NCI-H1417 treated with DMSO at 0.1 percent for 48 hours (cell line): ENCODE results near the gene CNPY3.

Source experiments
- DNase-seq: peaks from one replicate; lab custom pipeline; 2025; lab: John Stamatoyannopoulos, UW

CNPY3 gene

DNA sequence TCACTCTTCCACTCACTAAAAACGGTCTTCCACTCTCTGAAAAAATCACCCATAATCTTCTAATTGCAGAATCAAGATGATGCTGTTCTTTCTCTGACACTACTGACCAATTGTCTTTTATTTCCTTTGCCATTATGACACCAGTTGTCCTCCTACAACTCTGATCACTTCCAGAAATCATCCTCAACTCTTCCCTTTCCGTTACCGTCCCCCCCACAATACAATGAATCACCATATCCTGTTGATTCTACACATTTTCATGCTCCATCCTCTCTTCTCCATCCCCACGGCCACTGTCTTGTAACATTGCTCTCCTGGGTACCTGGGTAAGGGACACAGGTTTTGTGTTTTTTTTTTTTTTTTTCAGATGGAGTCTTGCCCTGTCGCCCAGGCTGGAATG is 52.6 kb downstream of the CNPY3 start:
- DNase-seq = no peak

DNA sequence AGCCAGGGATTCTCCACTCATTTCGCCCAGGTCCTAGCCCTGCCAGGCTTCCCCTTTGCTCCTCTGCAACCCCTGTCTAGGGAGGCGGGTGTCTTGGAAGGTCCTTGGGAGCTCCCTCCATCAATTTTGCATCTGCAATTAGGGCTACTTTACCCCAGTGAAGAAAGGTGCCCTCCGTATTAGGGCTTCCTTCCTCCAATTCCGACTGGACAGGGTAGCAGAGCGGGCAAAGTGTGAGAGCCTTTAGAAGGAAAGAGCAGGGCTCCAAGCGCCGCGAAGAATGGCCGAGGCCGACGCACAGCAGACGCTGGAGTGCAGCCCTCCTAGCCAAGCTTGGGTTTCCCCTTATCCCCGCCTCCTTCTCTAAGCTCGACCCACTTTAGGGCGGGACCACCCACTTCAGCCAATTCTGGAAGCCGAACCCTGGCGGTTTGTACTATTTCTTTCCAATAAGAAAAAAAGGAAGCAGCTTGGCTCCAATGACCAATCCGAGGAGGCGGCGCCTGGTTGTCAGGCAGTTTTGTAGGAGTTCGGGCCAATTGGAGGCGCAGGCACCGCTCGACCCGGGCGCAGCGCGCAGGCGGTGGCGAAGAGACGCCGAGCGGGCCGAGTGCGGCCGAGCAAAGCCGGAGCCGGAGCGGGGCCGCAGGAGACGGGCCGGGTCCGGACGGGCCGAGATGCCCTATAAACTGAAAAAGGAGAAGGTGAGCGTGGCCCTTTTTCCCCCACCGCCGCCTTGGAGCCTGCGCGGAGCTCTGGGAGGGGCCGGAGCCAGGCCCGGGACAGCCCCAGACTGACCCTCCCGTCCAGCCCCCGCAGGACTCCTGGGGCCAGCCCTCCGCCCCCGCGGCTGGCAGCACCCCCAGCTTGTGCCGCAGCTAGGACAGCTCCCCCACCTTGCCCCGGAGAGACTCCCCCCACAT is 55.0 kb downstream of the CNPY3 start, which contains the start of gene PPP2R5D:
TSS of gene PPP2R5D (plus strand) at position 570 of the 923 bp plus-strand sequence. CDS start at position 678, 108 bp downstream.
- DNase-seq = peak; percentile 92

DNA sequence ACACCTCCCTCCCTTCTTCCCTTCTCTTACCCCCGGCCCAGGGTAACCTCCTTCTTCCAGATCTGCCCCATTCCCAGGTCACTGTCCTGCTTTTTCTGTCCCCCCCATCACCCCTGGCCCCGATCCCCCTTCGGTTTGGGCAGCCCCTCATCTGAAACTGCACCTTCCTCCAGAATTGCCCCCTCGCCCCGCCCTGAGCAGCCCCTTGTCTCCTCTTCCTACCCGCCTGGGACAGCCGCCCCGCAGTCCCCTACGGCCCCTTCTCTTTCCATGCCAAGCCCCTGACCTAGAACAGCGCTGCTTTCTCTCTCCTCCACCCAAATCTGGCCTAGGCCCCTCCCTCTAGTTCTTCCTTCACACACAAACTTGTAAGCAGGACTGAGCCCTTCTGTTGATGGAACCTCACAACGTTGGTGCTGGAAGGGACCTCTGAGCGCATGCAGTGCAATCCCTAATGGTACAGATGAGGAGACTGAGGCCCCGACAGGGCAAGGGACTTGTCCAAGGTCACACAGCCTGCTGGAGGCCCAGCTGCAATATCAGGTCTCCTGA is 55.7 kb downstream of the CNPY3 start:
- DNase-seq = no peak

DNA sequence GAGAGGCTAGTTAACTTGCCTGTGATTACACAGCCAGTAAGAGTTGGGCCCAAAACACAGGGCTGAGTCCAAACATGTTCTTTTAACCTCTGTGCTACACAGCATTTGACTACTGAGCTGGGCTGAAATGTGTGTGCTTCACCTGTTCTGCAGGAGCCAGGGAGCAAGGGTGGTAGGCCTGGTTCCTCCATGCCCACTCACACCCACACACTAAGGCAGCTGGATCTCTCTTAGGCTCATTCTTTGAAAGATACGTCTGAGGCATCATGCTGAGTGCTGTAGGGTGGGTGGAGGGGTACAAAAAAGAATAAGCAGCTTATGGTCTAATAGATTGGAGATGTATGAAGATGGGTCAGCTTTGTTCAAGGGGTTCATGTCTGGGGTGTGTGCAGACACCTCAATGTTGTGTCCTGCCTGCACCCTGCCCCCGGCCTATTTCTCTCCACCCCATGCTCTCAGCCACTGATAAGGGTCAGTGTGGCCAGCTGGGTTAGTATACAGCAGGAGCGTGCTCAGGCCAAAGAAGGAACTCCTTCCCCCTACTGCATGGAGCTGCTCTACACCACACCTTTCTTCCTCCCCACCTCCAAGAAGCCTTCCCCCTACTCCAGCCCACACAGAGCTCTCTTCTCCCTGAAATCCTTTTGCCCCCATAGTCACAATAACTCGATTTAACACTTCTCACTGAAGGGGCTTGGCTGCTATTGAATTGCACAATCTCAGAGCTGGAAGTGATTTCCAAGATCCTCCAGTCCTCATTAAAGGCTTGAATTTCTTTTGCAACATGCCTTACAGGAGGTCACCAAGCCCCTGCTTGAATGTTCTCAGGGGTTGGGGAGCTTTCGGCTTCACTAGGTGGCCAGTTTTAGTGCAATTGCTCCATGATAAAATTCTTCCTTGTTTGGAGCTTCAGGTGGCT is 58.5 kb downstream of the CNPY3 start:
- no peak for DNase-seq

DNA sequence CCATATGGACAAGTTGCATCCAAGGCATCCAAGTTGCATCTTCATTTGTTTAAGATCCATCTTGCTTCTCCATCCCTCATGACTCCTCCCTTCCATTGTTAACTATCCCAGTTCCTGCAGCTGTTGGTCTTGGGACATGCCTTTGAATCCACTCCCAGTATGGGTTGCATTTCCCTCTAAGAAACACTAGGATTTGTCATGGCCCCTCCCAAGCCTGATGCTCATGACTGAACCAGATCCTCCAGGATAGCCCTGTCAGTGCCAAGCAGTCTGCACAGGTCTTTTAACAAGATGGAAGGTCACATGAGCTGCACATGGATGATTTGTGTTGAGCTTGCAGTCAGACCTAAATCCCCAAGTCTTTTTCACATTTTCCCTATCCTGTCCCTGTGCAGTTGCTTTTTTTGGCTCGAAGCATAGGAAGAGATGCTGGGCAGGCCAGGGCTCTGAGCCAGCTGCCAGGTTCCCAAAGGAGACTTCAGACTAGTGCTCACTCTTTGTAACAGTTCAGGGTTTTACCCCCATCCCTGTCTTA is 59.3 kb downstream of the CNPY3 start:
- no peak for DNase-seq
